K562 (cell line): ENCODE measurements around the gene DELE1. TPM values are rescaled to one million over a fixed set of nuclear protein-coding genes. Genes with fewer than 3 reads are reported as not detected.
A peak's percentile ranks its signal among the peaks of the same experiment; 100 is the strongest.

Experiments used
- GMEB1 ChIP-seq: fragments of 250-450 bp; sonication (Bioruptor Pico); IDR thresholded peaks from 2 replicates; pipeline ENCODE4 v1.4.0; 2020; ENCODE audit warnings: mild to moderate bottlenecking
- HNRNPH1 ChIP-seq: fragments of 200-400 bp; formaldehyde crosslinking; optimal IDR thresholded peaks from 2 replicates; pipeline ENCODE3; 2017; ENCODE audit warnings: low read depth, mild to moderate bottlenecking, low read length, moderate library complexity
- HNRNPUL1 ChIP-seq: fragments of 200-400 bp; formaldehyde crosslinking; IDR thresholded peaks from 2 replicates; pipeline ENCODE4 v1.6.1; 2017; ENCODE audit warnings: low read length
- HSF4 ChIP-seq: fragments of 250-450 bp; sonication (Bioruptor Pico); IDR thresholded peaks from 2 replicates; pipeline ENCODE4 v2.1.2; 2022; ENCODE audit warnings: mild to moderate bottlenecking, moderate library complexity, borderline replicate concordance
- JUNB ChIP-seq: fragments of 450-650 bp; formaldehyde crosslinking; conservative IDR thresholded peaks from 2 replicates; pipeline ENCODE4 v1.4.0; 2020; ENCODE audit warnings: mild to moderate bottlenecking
- JUND ChIP-seq, 2 experiments: IDR thresholded peaks; 2 replicates in 1 of 2; 3 replicates in 1 of 2; pipeline ENCODE4 v1.6.1; 2011; ENCODE audit warnings: borderline replicate concordance in 2 of 2, low read depth in 2 of 2, low read length in 2 of 2, improper control_type of control experiment in 1 of 2, missing biosample characterization in 1 of 2, missing genetic modification characterization in 1 of 2, missing genetic modification reagents in 1 of 2
- KLF1 ChIP-seq: fragments of 450-650 bp; IDR thresholded peaks from 2 replicates; pipeline ENCODE4 v1.6.1; 2016; ENCODE audit warnings: missing genetic modification characterization, missing compliant biosample characterization
- MCM3 ChIP-seq: fragments of 450-650 bp; IDR thresholded peaks from 2 replicates; pipeline ENCODE4 v1.6.1; 2016
- PHF20 ChIP-seq: fragments of 450-650 bp; IDR thresholded peaks from 2 replicates; pipeline ENCODE4 v1.6.1; 2018; ENCODE audit not compliant: partially characterized antibody
- POLR2G ChIP-seq: fragments of 200-400 bp; formaldehyde crosslinking; IDR thresholded peaks from 2 replicates; pipeline ENCODE4 v1.6.1; 2017; ENCODE audit warnings: low read depth, mild to moderate bottlenecking, antibody characterized with exemption, low read length, moderate library complexity
- PRDM10 ChIP-seq: fragments of 450-650 bp; IDR thresholded peaks from 2 replicates; pipeline ENCODE4 v1.6.1; 2018; ENCODE audit not compliant: partially characterized antibody
- PTRF ChIP-seq: fragments of 450-650 bp; IDR thresholded peaks from 2 replicates; pipeline ENCODE4 v1.6.1; 2016; ENCODE audit warnings: mild to moderate bottlenecking, missing genetic modification characterization, missing compliant biosample characterization
- SREBF1 ChIP-seq: fragments of 150-350 bp; IDR thresholded peaks from 2 replicates; pipeline ENCODE4 v1.6.1; 2014; ENCODE audit warnings: antibody characterized with exemption, low read depth, low read length, borderline replicate concordance
- SRF ChIP-seq, 2 experiments: fragments of 250-450, 450-650 bp in 1 of 2; sonication (Bioruptor Pico) in 1 of 2; sonication (generic) in 1 of 2; formaldehyde crosslinking; IDR thresholded peaks; 2 replicates each; pipeline versions ENCODE4 v1.5.0 to v1.5.1; 2020 to 2022; ENCODE audit warnings: mild to moderate bottlenecking in 1 of 2, missing genetic modification reagents in 1 of 2
- TAF7 ChIP-seq: fragments of 450-650 bp; IDR thresholded peaks from 2 replicates; pipeline ENCODE4 v1.6.1; 2016; ENCODE audit warnings: missing genetic modification characterization, missing compliant biosample characterization
- U2AF2 ChIP-seq: fragments of 200-400 bp; formaldehyde crosslinking; optimal IDR thresholded peaks from 2 replicates; pipeline ENCODE3; 2017; ENCODE audit warnings: low read depth, mild to moderate bottlenecking, low read length
- ZKSCAN8 ChIP-seq: fragments of 200-800 bp; sonication (Bioruptor generic); IDR thresholded peaks from 2 replicates; pipeline ENCODE4 v1.6.1; 2016; ENCODE audit warnings: missing genetic modification characterization, missing compliant biosample characterization
- ZNF146 ChIP-seq: IDR thresholded peaks from one replicate; pipeline ENCODE4 v1.6.1; 2018; ENCODE audit warnings: missing compliant biosample characterization; ENCODE audit not compliant: unreplicated experiment
- ZNF668 ChIP-seq: fragments of 250-450 bp; sonication (Bioruptor Pico); IDR thresholded peaks from 2 replicates; pipeline ENCODE4 v1.8.0; 2022; ENCODE audit warnings: mild to moderate bottlenecking, inconsistent platforms
- polyA plus RNA-seq, 8 experiments: library from polyadenylated mRNA; depleted of rRNA in 4 of 8; stranded (reverse) in 5 of 8; unstranded in 3 of 8; fragments of >200 nt; fragmentation: Nextera tagmentation in 2 of 8; fragmentation: Illumina TruSeq in 1 of 8; extraction: Ambion mirVana in 2 of 8; extraction: Trizol in 1 of 8; gene quantifications; 2 replicates each; pipeline versions ENCODE4 v1.2.1 to v1.2.3, GENCODE V29; 2011 to 2014; ENCODE audit warnings: inconsistent platforms in 1 of 8, missing spikeins in 1 of 8
- total RNA-seq, 7 experiments: library from RNA; depleted of rRNA in 6 of 7; stranded (reverse); fragments of >200 nt in 6 of 7; fragmentation: Illumina TruSeq in 2 of 7; extraction: Trizol in 2 of 7; gene quantifications; 2 replicates each; pipeline versions ENCODE4 v1.2.1 to v1.2.3, GENCODE V29; 2011 to 2021; ENCODE audit warnings: low replicate concordance in 1 of 7

DELE1 gene
- total and polyA plus RNA-seq, 9 of the 15 experiments (the other 6 are each of a cell fraction or from before 2014, with no cell fraction given): 16.6 to 74.4 (median 49.8) TPM

DNA sequence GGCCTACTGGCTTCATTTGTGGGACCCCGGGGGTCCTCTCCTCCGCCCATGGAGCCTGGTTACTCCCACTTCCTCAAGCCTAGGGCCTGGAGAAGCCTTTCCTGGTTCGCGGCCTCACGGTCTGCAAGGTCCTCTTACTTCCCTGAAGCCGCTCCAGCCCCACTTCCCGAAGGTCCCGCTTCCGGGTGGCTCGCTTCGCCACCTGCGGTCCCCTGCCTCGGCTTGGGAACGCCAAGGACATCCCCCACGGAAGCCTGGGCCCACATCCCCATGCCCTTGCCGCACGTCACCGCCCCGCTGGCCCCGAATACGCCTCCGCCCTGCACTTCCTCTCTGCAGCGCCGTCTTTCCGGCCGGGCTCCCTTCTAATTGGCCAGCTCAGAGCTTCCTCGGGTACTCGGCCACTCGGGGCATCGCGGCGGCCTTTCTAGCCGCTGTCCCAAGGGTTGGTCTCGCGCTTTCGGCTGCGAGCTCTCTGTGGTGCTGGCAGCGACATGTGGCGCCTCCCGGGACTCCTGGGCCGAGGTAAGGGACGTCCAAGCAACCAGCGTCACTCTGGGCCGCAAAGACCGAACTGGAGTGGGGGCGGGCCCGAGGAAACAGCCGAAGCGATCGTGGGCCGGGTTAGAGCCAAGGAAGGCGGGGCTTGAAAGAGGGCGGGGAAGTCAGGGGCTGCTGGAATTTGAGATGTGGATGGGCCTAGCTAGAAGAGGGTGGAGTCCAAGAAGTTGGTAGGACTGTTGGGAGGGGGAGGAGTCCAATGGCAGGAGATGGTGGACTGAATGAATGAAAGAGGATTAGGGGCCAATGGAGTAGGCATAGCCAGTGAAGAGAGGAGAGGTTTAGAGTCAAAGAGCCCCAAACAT, at the start of gene DELE1 (continued):
- TF ChIP-seq GMEB1 (CRISPR knock-in tag) (no peak), ZNF668 (no peak), HNRNPH1 (no peak), HNRNPUL1 (no peak), POLR2G (peak; percentile 99), MCM3 (no peak), HSF4 (CRISPR knock-in tag) (no peak), PRDM10 (peak; percentile 61), TAF7 (tag) (no peak), ZKSCAN8 (CRISPR knock-in tag) (no peak), JUND (IDR thresholded peaks at IDR 0.05; ENCODE audit: borderline replicate concordance, low read depth, low read length) (peak; percentile 40), JUND (tag; IDR thresholded peaks at IDR 0.05; ENCODE audit: borderline replicate concordance, low read depth, low read length) (no peak; the same call in 2 of the 3 replicates), JUNB (CRISPR knock-in tag) (no peak), U2AF2 (no peak), SREBF1 (0 out of 2 replicates have a peak, but pooled peaks have one; percentile 7), PHF20 (peak; percentile 93), SRF (CRISPR knock-in tag; IDR thresholded peaks at IDR 0.05) (peak in 1 of 2 experiments; percentile 75; a peak in 1 of 4 replicates), PTRF (no peak), ZNF146 (CRISPR knock-in tag) (no peak), KLF1 (tag) (peak; percentile 12; the same call in 1 of the 2 replicates)
